Astrocyte of the hippocampus (primary cell): Measurements from ENCODE around the gene TFCP2.
"Not testable (repeated sequence)": the region's sequence is repeated elsewhere in the genome, so short reads cannot be mapped to it uniquely, and the experiment has no call there.

Source experiments
- DNase-seq: peaks from one replicate; pipeline ENCODE4 v3.0.0; 2011; ENCODE audit warnings: low read depth, low spot score

TFCP2 gene

GRCh38 chr12:51082561-51083125 is 90.3 kb downstream of the TFCP2 start:
- peak; percentile 68 for DNase-seq

GRCh38 chr12:51081421-51081820 is 91.5 kb downstream of the TFCP2 start:
- DNase-seq, result no peak

GRCh38 chr12:51080136-51080535 is 92.8 kb downstream of the TFCP2 start:
- DNase-seq, result no peak

GRCh38 chr12:51078866-51079265 is 94.1 kb downstream of the TFCP2 start:
- DNase-seq, result not testable (repeated sequence)

- not testable (repeated sequence) for DNase-seq
These were observed 94.6 kb downstream of the TFCP2 start for GRCh38 chr12:51078346-51078745.

- DNase-seq, result peak; percentile 79
These were observed 95.0 kb downstream of the TFCP2 start for GRCh38 chr12:51077930-51078329.

- no peak for DNase-seq
These were observed 96.6 kb downstream of the TFCP2 start for GRCh38 chr12:51076236-51076930.

GRCh38 chr12:51075390-51075789 is 97.5 kb downstream of the TFCP2 start:
- DNase-seq, result no peak

- no peak for DNase-seq
These were observed 101.3 kb downstream of the TFCP2 start for GRCh38 chr12:51071663-51072062.

- no peak for DNase-seq
These were observed 102.9 kb downstream of the TFCP2 start for GRCh38 chr12:51070004-51070403.

GRCh38 chr12:51067771-51068170 is 105.2 kb downstream of the TFCP2 start:
- DNase-seq, result no peak

GRCh38 chr12:51067229-51067628 is 105.7 kb downstream of the TFCP2 start:
- no peak for DNase-seq

- no peak for DNase-seq
These were observed 107.4 kb downstream of the TFCP2 start for GRCh38 chr12:51065530-51065929.

GRCh38 chr12:51062631-51063397 is 110.1 kb downstream of the TFCP2 start:
- no peak for DNase-seq

GRCh38 chr12:51059086-51059485 is 113.8 kb downstream of the TFCP2 start:
- peak; percentile 27 for DNase-seq

- DNase-seq, result no peak
These were observed 116.7 kb downstream of the TFCP2 start for GRCh38 chr12:51056242-51056641.

GRCh38 chr12:51055060-51055459 is 117.9 kb downstream of the TFCP2 start:
- no peak for DNase-seq

GRCh38 chr12:51051787-51052186 is 121.1 kb downstream of the TFCP2 start:
- no peak for DNase-seq

GRCh38 chr12:51049525-51049924 is 123.4 kb downstream of the TFCP2 start:
- no peak for DNase-seq

- DNase-seq, result no peak
These were observed 124.2 kb downstream of the TFCP2 start for GRCh38 chr12:51048661-51049251.

GRCh38 chr12:51047655-51048540 is 125.0 kb downstream of the TFCP2 start, which contains the start of gene LETMD1:
Gene LETMD1 (plus strand): TSS chr12:51048327. CDS start chr12:51048357, 30 bp downstream.
- DNase-seq, result peak; percentile 98
